Stimulated activated CD4-positive, alpha-beta T cell treated with anti-CD3 and anti-CD28 coated beads, Interleukin-1b, Interleukin-23, amount 100 ng/mL, for 1 hour (primary cell): ENCODE results near the gene GRIK2.
"Not testable (repeated sequence)": the region's sequence is repeated elsewhere in the genome, so short reads cannot be mapped to it uniquely, and the experiment has no call there.

ENCODE experiments used
- DNase-seq, 2 donors: peaks; one replicate each; pipeline ENCODE4 v3.0.0-alpha.2; 2020; ENCODE audit warnings: low read depth in 2 of 2

GRIK2 gene

GRCh38 chr6:102015431-102015830 is 621.9 kb downstream of the GRIK2 start:
- no peak for DNase-seq

GRCh38 chr6:102022281-102022680 is 628.8 kb downstream of the GRIK2 start:
- DNase-seq = no peak

GRCh38 chr6:102022803-102023202 is 629.3 kb downstream of the GRIK2 start:
- no peak for DNase-seq

- no peak for DNase-seq
These were observed 630.6 kb downstream of the GRIK2 start for GRCh38 chr6:102023977-102024657.

- no peak for DNase-seq
These were observed 633.1 kb downstream of the GRIK2 start for GRCh38 chr6:102026649-102027048.

GRCh38 chr6:102028176-102028575 is 634.7 kb downstream of the GRIK2 start:
- DNase-seq = no peak

- no peak for DNase-seq
These were observed 645.5 kb downstream of the GRIK2 start for GRCh38 chr6:102038964-102039363.

- DNase-seq = no peak
These were observed 645.9 kb downstream of the GRIK2 start for GRCh38 chr6:102039441-102039840.

GRCh38 chr6:102051001-102051400 is 657.5 kb downstream of the GRIK2 start:
- DNase-seq = no peak

- no peak for DNase-seq
These were observed 658.2 kb downstream of the GRIK2 start for GRCh38 chr6:102051720-102052119.

GRCh38 chr6:102064142-102064541 is 670.6 kb downstream of the GRIK2 start:
- no peak for DNase-seq

GRCh38 chr6:102066301-102066700 is 672.8 kb downstream of the GRIK2 start:
- DNase-seq = no peak

GRCh38 chr6:102068349-102068929 is 674.9 kb downstream of the GRIK2 start:
- DNase-seq = no peak

- no peak for DNase-seq
These were observed 682.0 kb downstream of the GRIK2 start for GRCh38 chr6:102075539-102075938.

GRCh38 chr6:102085257-102085656 is 691.7 kb downstream of the GRIK2 start:
- DNase-seq = no peak

- not testable (repeated sequence) for DNase-seq
These were observed 694.7 kb downstream of the GRIK2 start for GRCh38 chr6:102088160-102088559.

- DNase-seq = no peak
These were observed 720.9 kb downstream of the GRIK2 start for GRCh38 chr6:102114402-102114801.

GRCh38 chr6:102115911-102116310 is 722.4 kb downstream of the GRIK2 start:
- no peak for DNase-seq

GRCh38 chr6:102118034-102118433 is 724.5 kb downstream of the GRIK2 start:
- DNase-seq = no peak
